Duodenal mucosa (tissue), 2 donors: ENCODE measurements around the gene KISS1R.
"Not testable (repeated sequence)": the region's sequence is repeated elsewhere in the genome, so short reads cannot be mapped to it uniquely, and the experiment has no call there.

Source experiments
- H3K27ac ChIP-seq: one replicate; pipeline ENCODE4 v1.7.0; 2013; ENCODE audit warnings: low read depth, low read length
- H3K27me3 ChIP-seq, 2 donors: one replicate each; pipeline ENCODE4 v1.7.0; 2013; ENCODE audit warnings: low read length in 2 of 2, control low read depth in 1 of 2; ENCODE audit not compliant: insufficient read depth in 2 of 2, control insufficient read depth in 1 of 2
- H3K36me3 ChIP-seq, 2 donors: one replicate each; pipeline ENCODE4 v1.7.0; 2013; ENCODE audit warnings: low read length in 2 of 2, control low read depth in 1 of 2; ENCODE audit not compliant: insufficient read depth in 2 of 2, control insufficient read depth in 1 of 2
- H3K4me1 ChIP-seq, 2 donors: one replicate each; pipeline ENCODE4 v1.7.0; 2013; ENCODE audit warnings: low read length in 2 of 2, control low read depth in 1 of 2; ENCODE audit not compliant: insufficient read depth in 2 of 2, control insufficient read depth in 1 of 2
- H3K4me3 ChIP-seq, 2 donors: one replicate each; pipeline ENCODE4 v1.7.0; 2013; ENCODE audit warnings: low read length in 2 of 2, low read depth in 1 of 2
- H3K9ac ChIP-seq, 2 donors: one replicate each; pipeline ENCODE4 v1.7.0; 2013; ENCODE audit warnings: low read length in 2 of 2, low read depth in 1 of 2
- H3K9me3 ChIP-seq, 2 donors: one replicate each; pipeline ENCODE4 v1.7.0; 2013; ENCODE audit warnings: low read length in 2 of 2, control low read depth in 1 of 2; ENCODE audit not compliant: control insufficient read depth in 1 of 2

Gene KISS1R

DNA sequence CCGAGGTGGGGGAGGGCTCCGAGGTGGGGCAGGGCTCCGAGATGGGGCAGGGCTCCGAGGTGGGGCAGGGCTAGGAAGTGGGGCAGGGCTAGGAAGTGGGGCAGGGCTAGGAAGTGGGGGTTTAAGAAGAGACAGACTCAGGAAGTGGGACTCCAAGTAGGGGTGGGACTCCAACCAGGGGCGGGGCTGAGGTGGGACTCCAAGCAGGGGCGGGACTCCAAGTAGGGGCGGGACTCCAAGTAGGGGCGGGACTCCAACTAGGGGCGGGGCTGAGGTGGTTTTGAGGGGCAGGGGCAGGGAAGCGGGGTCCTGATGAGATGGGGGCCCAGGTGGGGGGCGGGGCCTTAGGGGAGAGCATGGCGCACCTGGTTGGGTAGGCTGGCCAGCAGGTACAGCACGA is 44.0 kb upstream of the KISS1R start:
- Histone ChIP-seq H3K36me3 (peaks cover 13 to 49% of the 10 kb centered on the region in 2 donors), H3K27ac (no peak overlapping the region), H3K9ac (no peak overlapping the region), H3K4me3 (no peak overlapping the region), H3K4me1 (peaks cover 0 to 4% of the 10 kb centered on the region in 2 donors), H3K9me3 (no peaks in the 10 kb centered on the region), H3K27me3 (no peaks in the 10 kb centered on the region)

GRCh38 chr19:873561-874041 is 43.5 kb upstream of the KISS1R start:
- H3K36me3 ChIP-seq: peaks cover 11 to 44% of the 10 kb centered on the region in 2 donors
- H3K4me1 ChIP-seq: peaks cover 0 to 4% of the 10 kb centered on the region in 2 donors
- H3K27me3 ChIP-seq: no peaks in the 10 kb centered on the region
- H3K9me3 ChIP-seq: no peaks in the 10 kb centered on the region
- no peak overlapping the region for H3K27ac ChIP-seq
- H3K9ac ChIP-seq: no peak overlapping the region
- H3K4me3 ChIP-seq: no peak overlapping the region

- H3K4me1 ChIP-seq: no peaks in the 10 kb centered on the region
- H3K9ac ChIP-seq: no peak overlapping the region
- H3K36me3 ChIP-seq: peaks cover 0 to 42% of the 10 kb centered on the region in 2 donors
- H3K9me3 ChIP-seq: no peaks in the 10 kb centered on the region
- no peak overlapping the region for H3K27ac ChIP-seq
- H3K4me3 ChIP-seq: no peak overlapping the region
- no peaks in the 10 kb centered on the region for H3K27me3 ChIP-seq
These were observed 41.8 kb upstream of the KISS1R start for GRCh38 chr19:875265-875879.

GRCh38 chr19:876089-876488 is 41.0 kb upstream of the KISS1R start:
- Histone ChIP-seq H3K4me1 (no peaks in the 10 kb centered on the region), H3K27me3 (no peaks in the 10 kb centered on the region), H3K9ac (no peak overlapping the region), H3K27ac (no peak overlapping the region), H3K4me3 (no peak overlapping the region), H3K9me3 (no peaks in the 10 kb centered on the region), H3K36me3 (peaks cover 3 to 38% of the 10 kb centered on the region in 2 donors)

GRCh38 chr19:876780-877314 is 40.3 kb upstream of the KISS1R start:
- Histone ChIP-seq H3K27me3 (no peaks in the 10 kb centered on the region), H3K27ac (no peak overlapping the region), H3K36me3 (peaks cover 10 to 41% of the 10 kb centered on the region in 2 donors), H3K4me3 (no peak overlapping the region), H3K9me3 (no peaks in the 10 kb centered on the region), H3K9ac (no peak overlapping the region), H3K4me1 (no peaks in the 10 kb centered on the region)

DNA sequence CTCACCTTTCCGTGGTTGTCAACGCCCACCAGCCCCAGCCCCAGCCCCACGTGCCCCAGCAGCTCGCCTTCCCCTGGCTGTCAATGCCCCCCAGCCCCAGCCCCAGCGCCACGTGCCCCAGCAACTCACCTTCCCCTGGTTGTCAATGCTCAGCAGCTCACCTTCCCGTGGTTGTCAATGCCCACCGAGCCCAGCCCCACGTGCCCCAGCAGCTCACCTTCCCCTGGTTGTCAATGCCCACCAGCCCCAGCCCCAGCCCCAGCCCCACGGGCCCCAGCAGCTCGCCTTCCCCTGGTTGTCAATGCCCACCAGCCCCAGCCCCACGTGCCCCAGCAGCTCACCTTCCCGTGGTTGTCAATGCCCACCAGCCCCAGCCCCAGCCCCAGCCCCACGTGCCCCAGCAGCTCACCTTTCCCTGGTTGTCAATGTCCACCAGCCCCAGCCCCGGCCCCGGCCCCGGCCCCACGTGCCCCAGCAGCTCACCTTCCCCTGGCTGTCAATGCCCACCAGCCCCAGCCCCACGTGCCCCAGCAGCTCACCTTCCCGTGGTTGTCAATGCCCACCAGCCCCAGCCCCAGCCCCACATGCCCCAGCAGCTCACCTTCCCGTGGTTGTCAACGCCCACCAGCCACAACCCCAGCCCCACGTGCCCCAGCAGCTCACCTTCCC is 39.0 kb upstream of the KISS1R start:
- H3K36me3 ChIP-seq: peaks cover 20 to 52% of the 10 kb centered on the region in 2 donors
- not testable (repeated sequence) for H3K9ac ChIP-seq, H3K9me3 ChIP-seq, H3K4me1 ChIP-seq, H3K4me3 ChIP-seq, H3K27ac ChIP-seq, H3K27me3 ChIP-seq

- not testable (repeated sequence) for H3K9me3 ChIP-seq, H3K27me3 ChIP-seq, H3K4me1 ChIP-seq, H3K4me3 ChIP-seq, H3K27ac ChIP-seq, H3K9ac ChIP-seq
- peaks cover 20 to 52% of the 10 kb centered on the region in 2 donors for H3K36me3 ChIP-seq
These were observed 38.2 kb upstream of the KISS1R start for GRCh38 chr19:878751-879561.

- Histone ChIP-seq H3K4me1 (no peaks in the 10 kb centered on the region), H3K27me3 (no peaks in the 10 kb centered on the region), H3K27ac (no peak overlapping the region), H3K9ac (no peak overlapping the region), H3K4me3 (no peak overlapping the region), H3K9me3 (no peaks in the 10 kb centered on the region), H3K36me3 (peaks cover 20 to 48% of the 10 kb centered on the region in 2 donors)
These were observed 37.3 kb upstream of the KISS1R start for GRCh38 chr19:879711-880438.

GRCh38 chr19:881385-882071 is 35.6 kb upstream of the KISS1R start:
- Histone ChIP-seq H3K9me3 (no peaks in the 10 kb centered on the region), H3K4me3 (no peak overlapping the region), H3K4me1 (no peaks in the 10 kb centered on the region), H3K9ac (no peak overlapping the region), H3K27ac (no peak overlapping the region), H3K27me3 (no peaks in the 10 kb centered on the region), H3K36me3 (peaks cover 24 to 56% of the 10 kb centered on the region in 2 donors)
